Cardiac muscle cell (in vitro differentiated cells and primary cell): Measurements from ENCODE around the gene NNT. TPM values are rescaled to one million over a fixed set of nuclear protein-coding genes. Genes with fewer than 3 reads are reported as not detected.

Source experiments
- DNase-seq, 2 donors: peaks; one replicate each; pipeline versions ENCODE4 v3.0.0 to v3.0.0-alpha.2; 2010 to 2017; ENCODE audit warnings: low read depth in 1 of 2, low spot score in 1 of 2
- H3K27ac ChIP-seq: fragments of 200-600 bp; sonication (generic); 2 replicates; pipeline ENCODE4 v1.5.1; 2016
- H3K27me3 ChIP-seq: fragments of 200-600 bp; sonication (generic); 2 replicates; pipeline ENCODE4 v1.6.0; 2016; ENCODE audit warnings: control low read depth
- H3K36me3 ChIP-seq: fragments of 200-600 bp; sonication (generic); 2 replicates; pipeline ENCODE4 v1.5.1; 2016; ENCODE audit warnings: control low read depth
- H3K4me1 ChIP-seq: fragments of 200-600 bp; sonication (generic); 2 replicates; pipeline ENCODE4 v1.8.1; 2017; ENCODE audit warnings: low read depth, mild to moderate bottlenecking, mixed run types
- H3K4me3 ChIP-seq: fragments of 200-600 bp; sonication (generic); 2 replicates; pipeline ENCODE4 v1.5.1; 2016; ENCODE audit warnings: mild to moderate bottlenecking
- H3K9me3 ChIP-seq: fragments of 200-600 bp; sonication (generic); 2 replicates; pipeline ENCODE4 v1.5.1; 2017; ENCODE audit warnings: low read depth, mild to moderate bottlenecking, control low read depth
- CTCF ChIP-seq: IDR thresholded peaks from 2 replicates; pipeline ENCODE4 v1.5.1; 2012; ENCODE audit warnings: low read depth, mild to moderate bottlenecking, low read length
- polyA plus RNA-seq: library from polyadenylated mRNA; unstranded; fragments of >200 nt; fragmentation: Nextera tagmentation; extraction: Ambion mirVana; gene quantifications from 2 replicates; pipeline ENCODE4 v1.2.1, GENCODE V29; 2016
- total RNA-seq: library from RNA; depleted of rRNA; stranded (reverse); fragments of >200 nt; gene quantifications from 2 replicates; pipeline ENCODE4 v1.2.3, GENCODE V29; 2016

NNT gene
- total and polyA plus RNA-seq, 2 experiments from 2014 or later, result 103 to 123 TPM

GRCh38 chr5:43609752-43610151 lies 6.8 kb downstream of the NNT start:
- H3K36me3 ChIP-seq, result peaks cover 43% of the 10 kb centered on the region
- TF ChIP-seq CTCF, result peak; percentile 16
- H3K9me3 ChIP-seq, result no peaks in the 10 kb centered on the region
- no peak for DNase-seq
- no peak overlapping the region for H3K27ac ChIP-seq
- H3K4me3 ChIP-seq, result no peak overlapping the region
- H3K27me3 ChIP-seq, result no peaks in the 10 kb centered on the region
- H3K4me1 ChIP-seq, result no peaks in the 10 kb centered on the region

GRCh38 chr5:43613370-43613769 lies 10.4 kb downstream of the NNT start:
- Histone ChIP-seq H3K27ac (no peak overlapping the region), H3K9me3 (no peaks in the 10 kb centered on the region), H3K4me3 (no peak overlapping the region), H3K27me3 (no peaks in the 10 kb centered on the region), H3K36me3 (peaks cover 50% of the 10 kb centered on the region), H3K4me1 (peaks cover 9% of the 10 kb centered on the region)
- no peak for DNase-seq
- TF ChIP-seq CTCF, result no peak

- DNase-seq, result no peak
- Histone ChIP-seq H3K27ac (peak overlapping the region; percentile 49), H3K9me3 (no peaks in the 10 kb centered on the region), H3K36me3 (peaks cover 47% of the 10 kb centered on the region), H3K4me3 (no peak overlapping the region), H3K4me1 (peaks cover 9% of the 10 kb centered on the region), H3K27me3 (no peaks in the 10 kb centered on the region)
- no peak for TF ChIP-seq CTCF
Observed at GRCh38 chr5:43615445-43616184, 12.6 kb downstream of the NNT start.

GRCh38 chr5:43616535-43616934 lies 13.6 kb downstream of the NNT start:
- Histone ChIP-seq H3K27me3 (no peaks in the 10 kb centered on the region), H3K4me3 (no peak overlapping the region), H3K4me1 (peaks cover 9% of the 10 kb centered on the region), H3K36me3 (peaks cover 44% of the 10 kb centered on the region), H3K9me3 (no peaks in the 10 kb centered on the region), H3K27ac (peak overlapping the region; percentile 49)
- no peak for TF ChIP-seq CTCF
- peak; percentile 24 to 71 for DNase-seq

GRCh38 chr5:43619380-43619779 lies 16.4 kb downstream of the NNT start:
- TF ChIP-seq CTCF, result no peak
- Histone ChIP-seq H3K9me3 (no peaks in the 10 kb centered on the region), H3K27ac (no peak overlapping the region), H3K36me3 (peaks cover 20% of the 10 kb centered on the region), H3K4me3 (no peak overlapping the region), H3K27me3 (no peaks in the 10 kb centered on the region), H3K4me1 (peaks cover 9% of the 10 kb centered on the region)
- DNase-seq, result peak in 1 of 2 donors; percentile 67
